HG03565 (cell line): ENCODE data around the gene CCDC149.

Experiments used
- ATAC-seq: cut with Tn5 transposase; IDR thresholded peaks from one replicate; pipeline ENCODE4 v1.9.1; 2021; ENCODE audit warnings: mild to moderate bottlenecking, moderate library complexity; ENCODE audit not compliant: unreplicated experiment

The CCDC149 gene

GRCh38 chr4:24912252-24913118, at the start of gene CCDC149:
TSS of gene CCDC149 (minus strand) at chr4:24913042. CDS start at chr4:24912864, 178 bp downstream.
- ATAC-seq: no peak

- no peak for ATAC-seq
Observed at GRCh38 chr4:24957886-24958285, 45.0 kb upstream of the CCDC149 start.

GRCh38 chr4:24956763-24957162, 43.9 kb upstream of the CCDC149 start:
- no peak for ATAC-seq

- no peak for ATAC-seq
Observed at GRCh38 chr4:24956091-24956490, 43.2 kb upstream of the CCDC149 start.

- ATAC-seq: no peak
Observed at GRCh38 chr4:24952667-24953066, 39.8 kb upstream of the CCDC149 start.

GRCh38 chr4:24949970-24950369, 37.1 kb upstream of the CCDC149 start:
- ATAC-seq: no peak

- no peak for ATAC-seq
Observed at GRCh38 chr4:24937917-24938281, 25.1 kb upstream of the CCDC149 start.

- no peak for ATAC-seq
Observed at GRCh38 chr4:24937176-24937916, 24.5 kb upstream of the CCDC149 start.

GRCh38 chr4:24935856-24936255, 23.0 kb upstream of the CCDC149 start:
- ATAC-seq: no peak

GRCh38 chr4:24934311-24934710, 21.5 kb upstream of the CCDC149 start:
- no peak for ATAC-seq

GRCh38 chr4:24933684-24934275, 20.9 kb upstream of the CCDC149 start:
- ATAC-seq: no peak

GRCh38 chr4:24932515-24933225, 19.8 kb upstream of the CCDC149 start:
- no peak for ATAC-seq

- no peak for ATAC-seq
Observed at GRCh38 chr4:24930151-24930550, 17.3 kb upstream of the CCDC149 start.

GRCh38 chr4:24928708-24929107, 15.9 kb upstream of the CCDC149 start:
- no peak for ATAC-seq

- ATAC-seq: no peak
Observed at GRCh38 chr4:24927049-24927448, 14.2 kb upstream of the CCDC149 start.

GRCh38 chr4:24924309-24924781, 11.5 kb upstream of the CCDC149 start:
- no peak for ATAC-seq

GRCh38 chr4:24923550-24923949, 10.7 kb upstream of the CCDC149 start:
- ATAC-seq: no peak

- no peak for ATAC-seq
Observed at GRCh38 chr4:24923002-24923401, 10.2 kb upstream of the CCDC149 start.

GRCh38 chr4:24922416-24922815, 9.6 kb upstream of the CCDC149 start:
- ATAC-seq: no peak

- ATAC-seq: no peak
Observed at GRCh38 chr4:24921491-24921890, 8.6 kb upstream of the CCDC149 start.

- no peak for ATAC-seq
Observed at GRCh38 chr4:24920008-24920407, 7.2 kb upstream of the CCDC149 start.
